ENCODE measurements around the gene ACO1. TPM values are rescaled to one million over a fixed set of nuclear protein-coding genes. Genes with fewer than 3 reads are reported as not detected.

ACO1 gene
- polyA plus RNA-seq (2013, experiment 1 of 2): 35.6 TPM
- 38.0 TPM for polyA plus RNA-seq (2013, experiment 2 of 2)

- peak within 1 kb of the TSS; percentile 41 for H3K27ac ChIP-seq (ENCODE audit: low read depth, low read length, severe bottlenecking)
Observed at GRCh38 chr9:32384364-32385151, at the start of gene ACO1. TSS of gene ACO1 (plus strand) at chr9:32384643. CDS start at chr9:32405507, 20,864 bp downstream.

DNA sequence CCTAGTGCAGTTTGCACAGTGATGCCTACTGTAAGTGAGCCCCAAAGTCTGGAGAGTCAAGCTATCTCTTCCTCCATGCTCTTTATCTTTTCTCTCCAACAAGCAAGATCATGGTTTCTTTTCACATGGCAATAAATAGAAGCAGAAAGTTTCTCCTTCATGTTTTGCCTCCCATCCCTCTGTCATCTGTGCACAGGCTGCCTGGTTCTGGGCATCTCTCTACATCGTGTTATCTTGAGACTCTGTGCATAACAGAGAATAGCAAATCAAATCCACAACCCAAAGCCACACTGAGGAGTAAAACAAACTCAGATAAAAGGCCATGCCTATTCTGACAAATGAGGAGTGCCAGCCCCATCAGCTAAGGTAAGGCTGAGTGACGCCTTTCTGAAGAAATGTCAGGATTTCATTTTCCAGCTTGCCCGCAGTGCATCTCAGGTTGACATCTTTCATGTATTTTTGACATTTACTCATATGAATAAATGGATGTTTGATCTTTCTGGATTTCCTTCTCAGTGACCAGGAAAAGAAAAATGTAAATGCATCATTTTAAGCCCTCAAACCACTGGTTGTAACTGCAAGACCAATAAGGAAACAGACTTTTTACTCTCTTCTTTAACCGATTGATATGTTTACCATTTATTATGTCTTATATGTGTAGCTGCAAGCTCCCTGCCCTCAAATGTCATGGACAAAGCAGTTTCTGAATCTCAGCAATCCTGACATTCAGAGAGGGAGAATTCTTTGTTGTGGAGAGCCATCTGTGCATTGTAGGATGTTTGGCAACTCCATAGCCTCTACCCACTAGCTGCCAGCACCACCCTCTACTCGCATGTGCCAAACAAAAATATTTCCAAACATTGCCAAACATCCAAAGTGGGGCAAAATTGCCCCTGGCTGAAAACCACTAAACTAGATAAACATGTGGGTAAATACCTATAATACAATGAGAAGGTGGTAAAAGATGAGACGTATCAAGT, 49.2 kb upstream of the ACO1 start:
- Histone ChIP-seq H3K36me3 (ENCODE audit: control insufficient read depth, insufficient read depth, low read length) (no peaks in the 10 kb centered on the region), H3K4me1 (ENCODE audit: control insufficient read depth, insufficient read depth, low read length, poor library complexity, severe bottlenecking) (no peaks in the 10 kb centered on the region), H3K27ac (ENCODE audit: low read depth, low read length, severe bottlenecking) (no peak overlapping the region), H3K4me3 (ENCODE audit: extremely low read depth, insufficient read depth, low read length, poor library complexity, severe bottlenecking) (no peak overlapping the region), H3K9me3 (ENCODE audit: control insufficient read depth, low read length) (no peaks in the 10 kb centered on the region)
- WGBS, 2 experiments (ENCODE audit: insufficient coverage in 2 of 2): 93 to 100% methylated on average over 3 of the region's 6 CpGs

More at GRCh38 chr9:32384364-32385151, at the start of gene ACO1:
- peak within 1 kb of the TSS; percentile 73 for H3K4me3 ChIP-seq (ENCODE audit: extremely low read depth, insufficient read depth, low read length, poor library complexity, severe bottlenecking)
- no peaks in the 10 kb centered on the region for H3K9me3 ChIP-seq (ENCODE audit: control insufficient read depth, low read length)
- 0 to 1% methylated on average over 44 to 52 of the region's 73 CpGs for WGBS, 2 experiments (ENCODE audit: insufficient coverage in 2 of 2)
- no peaks in the 10 kb centered on the region for H3K4me1 ChIP-seq (ENCODE audit: control insufficient read depth, insufficient read depth, low read length, poor library complexity, severe bottlenecking)
- peaks cover under 1% of the 10 kb centered on the region for H3K36me3 ChIP-seq (ENCODE audit: control insufficient read depth, insufficient read depth, low read length)

- no peaks in the 10 kb centered on the region for H3K4me1 ChIP-seq (ENCODE audit: control insufficient read depth, insufficient read depth, low read length, poor library complexity, severe bottlenecking)
- WGBS, 2 experiments (ENCODE audit: insufficient coverage in 2 of 2): 100% methylated on average over 1 of the region's 2 CpGs; no CpG with 5 or more reads in 1 of the 2 experiments
- no peaks in the 10 kb centered on the region for H3K9me3 ChIP-seq (ENCODE audit: control insufficient read depth, low read length)
- H3K27ac ChIP-seq (ENCODE audit: low read depth, low read length, severe bottlenecking): no peak overlapping the region
- no peaks in the 10 kb centered on the region for H3K36me3 ChIP-seq (ENCODE audit: control insufficient read depth, insufficient read depth, low read length)
- H3K4me3 ChIP-seq (ENCODE audit: extremely low read depth, insufficient read depth, low read length, poor library complexity, severe bottlenecking): no peak overlapping the region
Observed at GRCh38 chr9:32339424-32339823, 45.0 kb upstream of the ACO1 start.

DNA sequence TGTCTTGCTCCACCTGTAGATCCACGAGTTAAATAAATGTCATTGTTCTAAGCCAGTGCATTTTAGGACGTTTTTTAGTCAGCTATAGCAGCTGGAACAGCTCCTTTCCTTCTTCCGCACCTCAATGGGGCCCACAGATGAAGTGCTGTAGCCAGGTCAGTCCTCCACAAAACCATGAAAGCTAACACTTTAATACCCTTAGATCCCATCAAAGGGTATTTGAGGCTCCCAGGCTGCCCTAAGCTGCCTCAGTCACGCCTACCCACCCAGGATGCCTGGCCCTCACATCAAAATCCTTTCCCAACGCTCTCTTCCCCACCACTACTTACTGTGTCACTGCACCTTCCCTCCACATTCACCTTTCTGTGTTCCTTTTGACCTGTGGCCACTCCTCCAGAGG, 44.1 kb upstream of the ACO1 start:
- no peaks in the 10 kb centered on the region for H3K36me3 ChIP-seq (ENCODE audit: control insufficient read depth, insufficient read depth, low read length)
- no peak overlapping the region for H3K27ac ChIP-seq (ENCODE audit: low read depth, low read length, severe bottlenecking)
- no peak overlapping the region for H3K4me3 ChIP-seq (ENCODE audit: extremely low read depth, insufficient read depth, low read length, poor library complexity, severe bottlenecking)
- 68 to 72% methylated on average over 5 of the region's 5 CpGs for WGBS, 2 experiments (ENCODE audit: insufficient coverage in 2 of 2)
- no peaks in the 10 kb centered on the region for H3K9me3 ChIP-seq (ENCODE audit: control insufficient read depth, low read length)
- no peaks in the 10 kb centered on the region for H3K4me1 ChIP-seq (ENCODE audit: control insufficient read depth, insufficient read depth, low read length, poor library complexity, severe bottlenecking)

DNA sequence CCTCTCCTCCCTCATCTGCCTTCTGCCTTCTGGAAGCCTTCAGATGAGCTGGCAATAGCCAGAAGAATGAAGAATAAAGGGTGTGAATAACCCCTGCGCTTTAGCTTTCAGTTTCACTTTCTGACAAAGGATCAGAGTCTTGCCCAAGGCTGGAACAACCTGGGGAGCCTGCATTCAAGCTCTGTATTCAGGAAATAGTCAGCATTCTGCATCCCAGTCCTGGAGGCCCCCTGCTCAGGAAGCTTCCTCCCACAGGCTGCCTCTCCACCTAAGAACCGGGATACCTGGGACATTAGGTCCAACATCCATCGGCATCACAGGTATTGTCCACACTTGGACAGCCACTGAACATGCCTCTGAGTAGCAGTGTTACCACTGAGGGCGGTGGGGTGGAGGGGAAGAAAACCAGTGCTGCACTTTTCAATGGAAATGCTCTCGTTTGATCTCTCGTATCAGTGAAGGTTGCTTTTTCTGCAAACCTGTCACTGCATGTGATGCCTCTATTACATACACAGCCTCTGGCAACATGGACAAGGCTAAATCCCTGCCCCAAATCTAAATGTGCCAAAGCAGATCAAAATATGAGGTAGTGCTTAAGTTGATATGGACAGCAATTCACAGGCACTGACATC, 39.8 kb upstream of the ACO1 start:
- no peak overlapping the region for H3K4me3 ChIP-seq (ENCODE audit: extremely low read depth, insufficient read depth, low read length, poor library complexity, severe bottlenecking)
- H3K36me3 ChIP-seq (ENCODE audit: control insufficient read depth, insufficient read depth, low read length): no peaks in the 10 kb centered on the region
- H3K9me3 ChIP-seq (ENCODE audit: control insufficient read depth, low read length): no peaks in the 10 kb centered on the region
- WGBS, 2 experiments (ENCODE audit: insufficient coverage in 2 of 2): 0 to 47% methylated on average over 1 to 3 of the region's 6 CpGs
- no peaks in the 10 kb centered on the region for H3K4me1 ChIP-seq (ENCODE audit: control insufficient read depth, insufficient read depth, low read length, poor library complexity, severe bottlenecking)
- no peak overlapping the region for H3K27ac ChIP-seq (ENCODE audit: low read depth, low read length, severe bottlenecking)

- Histone ChIP-seq H3K36me3 (ENCODE audit: control insufficient read depth, insufficient read depth, low read length) (no peaks in the 10 kb centered on the region), H3K9me3 (ENCODE audit: control insufficient read depth, low read length) (no peaks in the 10 kb centered on the region), H3K4me3 (ENCODE audit: extremely low read depth, insufficient read depth, low read length, poor library complexity, severe bottlenecking) (no peak overlapping the region), H3K27ac (ENCODE audit: low read depth, low read length, severe bottlenecking) (no peak overlapping the region), H3K4me1 (ENCODE audit: control insufficient read depth, insufficient read depth, low read length, poor library complexity, severe bottlenecking) (no peaks in the 10 kb centered on the region)
- WGBS, 2 experiments (ENCODE audit: insufficient coverage in 2 of 2): 22 to 27% methylated on average over 3 to 5 of the region's 5 CpGs
Observed at GRCh38 chr9:32345243-32345642, 39.2 kb upstream of the ACO1 start.

DNA sequence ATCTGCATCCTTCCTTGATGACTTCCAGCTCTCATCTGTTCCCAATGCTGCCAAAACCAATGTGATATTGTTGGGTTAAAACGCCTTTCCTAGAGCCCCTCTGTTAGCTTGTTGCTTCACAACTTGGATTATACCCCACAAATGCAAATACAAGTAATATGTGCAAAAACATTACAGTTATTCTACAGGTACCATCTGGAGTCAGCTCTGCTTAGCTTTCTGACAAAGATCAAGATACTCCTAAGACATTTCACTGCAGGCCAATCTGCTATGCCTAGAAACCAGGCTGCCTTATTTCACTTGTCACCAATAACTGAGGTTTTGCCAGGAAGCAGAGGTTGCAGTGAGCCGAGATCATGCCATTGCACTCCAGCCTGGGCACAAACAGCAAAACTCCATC, 36.9 kb upstream of the ACO1 start:
- Histone ChIP-seq H3K9me3 (ENCODE audit: control insufficient read depth, low read length) (no peaks in the 10 kb centered on the region), H3K27ac (ENCODE audit: low read depth, low read length, severe bottlenecking) (no peak overlapping the region), H3K4me3 (ENCODE audit: extremely low read depth, insufficient read depth, low read length, poor library complexity, severe bottlenecking) (no peak overlapping the region), H3K4me1 (ENCODE audit: control insufficient read depth, insufficient read depth, low read length, poor library complexity, severe bottlenecking) (no peaks in the 10 kb centered on the region), H3K36me3 (ENCODE audit: control insufficient read depth, insufficient read depth, low read length) (no peaks in the 10 kb centered on the region)
- 67% methylated on average over 1 of the region's 2 CpGs; no CpG with 5 or more reads in 1 of the 2 experiments for WGBS, 2 experiments (ENCODE audit: insufficient coverage in 2 of 2)

DNA sequence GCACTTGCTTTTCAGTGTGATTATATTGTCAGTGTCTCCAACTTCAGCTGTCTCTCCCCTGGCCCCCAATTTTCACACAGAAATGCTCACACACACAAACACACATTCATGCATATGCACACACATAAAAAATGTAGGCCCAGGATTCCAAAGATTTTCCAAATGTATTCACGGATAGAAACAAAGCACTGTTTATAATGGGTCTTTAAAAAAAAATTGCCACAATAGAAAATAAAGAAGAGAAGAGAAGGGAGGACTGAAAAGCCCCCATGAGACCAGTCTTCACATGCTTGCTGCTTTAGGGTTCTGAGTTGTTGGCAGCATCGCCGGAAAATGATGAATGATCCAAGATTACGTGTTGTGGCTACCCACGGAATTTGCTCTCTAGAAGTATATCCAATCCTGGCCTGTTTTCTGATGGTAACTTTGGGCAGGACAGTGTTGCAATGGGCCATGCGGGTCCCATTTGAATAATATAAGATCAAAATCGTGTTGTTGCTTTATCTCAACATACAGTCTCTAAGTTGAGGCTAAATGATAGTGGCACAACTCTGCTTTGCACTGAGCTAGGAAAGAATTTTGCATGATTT, 36.2 kb upstream of the ACO1 start:
- Histone ChIP-seq H3K36me3 (ENCODE audit: control insufficient read depth, insufficient read depth, low read length) (no peaks in the 10 kb centered on the region), H3K9me3 (ENCODE audit: control insufficient read depth, low read length) (no peaks in the 10 kb centered on the region), H3K4me3 (ENCODE audit: extremely low read depth, insufficient read depth, low read length, poor library complexity, severe bottlenecking) (no peak overlapping the region), H3K4me1 (ENCODE audit: control insufficient read depth, insufficient read depth, low read length, poor library complexity, severe bottlenecking) (no peaks in the 10 kb centered on the region), H3K27ac (ENCODE audit: low read depth, low read length, severe bottlenecking) (no peak overlapping the region)
- 94 to 98% methylated on average over 4 of the region's 7 CpGs for WGBS, 2 experiments (ENCODE audit: insufficient coverage in 2 of 2)

DNA sequence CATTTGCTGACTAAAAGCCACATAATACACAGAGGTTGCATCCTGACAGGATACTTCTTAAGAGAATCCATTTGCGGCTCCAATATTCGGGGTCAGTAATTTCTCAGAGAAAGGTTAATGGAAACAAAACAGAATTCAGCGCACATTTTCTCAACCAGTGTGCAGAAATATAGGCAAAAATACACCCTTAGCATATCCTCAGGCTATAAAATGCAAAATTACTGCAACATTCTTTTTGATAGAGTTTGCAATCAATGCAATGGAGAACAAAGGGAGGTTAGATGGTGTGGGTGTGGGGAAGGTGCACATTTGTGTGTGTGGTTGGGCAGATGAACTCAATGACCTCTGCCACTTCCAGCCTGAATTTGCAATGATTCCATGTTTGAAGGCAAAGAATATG, 35.4 kb upstream of the ACO1 start:
- Histone ChIP-seq H3K36me3 (ENCODE audit: control insufficient read depth, insufficient read depth, low read length) (no peaks in the 10 kb centered on the region), H3K4me3 (ENCODE audit: extremely low read depth, insufficient read depth, low read length, poor library complexity, severe bottlenecking) (no peak overlapping the region), H3K27ac (ENCODE audit: low read depth, low read length, severe bottlenecking) (no peak overlapping the region), H3K4me1 (ENCODE audit: control insufficient read depth, insufficient read depth, low read length, poor library complexity, severe bottlenecking) (no peaks in the 10 kb centered on the region), H3K9me3 (ENCODE audit: control insufficient read depth, low read length) (no peaks in the 10 kb centered on the region)
- 78 to 93% methylated on average over 2 to 3 of the region's 3 CpGs for WGBS, 2 experiments (ENCODE audit: insufficient coverage in 2 of 2)

DNA sequence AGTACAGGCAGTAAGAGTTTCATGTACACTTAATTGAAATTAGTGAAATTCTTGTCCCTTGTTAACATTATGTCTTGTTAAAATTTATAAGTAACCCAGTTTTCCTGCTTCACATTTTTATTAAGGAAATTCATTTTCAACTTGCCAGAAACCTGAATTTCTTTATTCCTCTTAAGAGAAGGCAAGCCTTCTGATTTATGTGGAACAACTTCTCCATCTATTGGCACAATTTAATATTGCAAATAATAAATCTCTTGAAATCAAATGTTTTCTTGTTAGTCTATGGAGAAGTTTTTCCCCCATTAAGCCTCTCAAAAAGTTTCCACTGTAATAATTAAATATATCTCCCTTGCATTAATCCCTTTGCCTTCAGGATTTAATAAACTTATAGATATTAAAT, 33.8 kb upstream of the ACO1 start:
- Histone ChIP-seq H3K9me3 (ENCODE audit: control insufficient read depth, low read length) (no peaks in the 10 kb centered on the region), H3K27ac (ENCODE audit: low read depth, low read length, severe bottlenecking) (no peak overlapping the region), H3K4me3 (ENCODE audit: extremely low read depth, insufficient read depth, low read length, poor library complexity, severe bottlenecking) (no peak overlapping the region), H3K4me1 (ENCODE audit: control insufficient read depth, insufficient read depth, low read length, poor library complexity, severe bottlenecking) (no peaks in the 10 kb centered on the region), H3K36me3 (ENCODE audit: control insufficient read depth, insufficient read depth, low read length) (no peaks in the 10 kb centered on the region)
